A549 treated with AZD9567 at 1 μM for 4 hours (cell line): ENCODE data around the gene KRTAP4-2. TPM values are rescaled to one million over a fixed set of nuclear protein-coding genes. Genes with fewer than 3 reads are reported as not detected.

ENCODE experiments used
- total RNA-seq: library from RNA; stranded (reverse); fragments of 200-300 nt; extraction: Qiagen RNA extraction; gene quantifications from 5 replicates; pipeline ENCODE4 v1.2.3, GENCODE V29; 2022; ENCODE audit not compliant: insufficient read depth

KRTAP4-2 gene
- not detected in 5 replicates for total RNA-seq

DNA sequence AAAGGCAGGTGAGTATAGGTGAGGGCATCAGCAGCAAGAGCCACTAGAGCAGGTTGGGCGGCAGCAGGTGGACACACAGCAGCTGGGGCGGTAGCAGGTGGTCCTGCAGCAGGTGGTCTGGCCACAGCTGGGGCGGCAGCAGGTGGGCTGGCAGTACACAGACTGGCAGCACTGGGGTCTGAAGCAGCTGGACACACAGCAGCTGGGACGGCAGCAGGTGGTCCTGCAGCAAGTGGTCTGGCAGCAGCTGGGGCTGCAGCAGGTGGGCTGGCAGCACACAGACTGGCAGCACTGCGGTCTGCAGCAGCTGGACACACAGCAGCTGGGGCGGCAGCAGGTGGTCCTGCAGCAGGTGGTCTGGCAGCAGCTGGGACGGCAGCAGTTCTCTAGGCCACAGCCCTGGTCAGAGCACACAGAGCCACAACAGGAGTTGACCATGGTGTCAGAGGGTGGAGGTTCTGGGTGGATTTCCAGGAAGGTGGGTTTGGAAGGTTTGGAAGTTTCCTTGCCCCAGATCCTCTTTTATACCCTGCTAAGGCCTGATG, at the start of gene KRTAP4-2:
Gene KRTAP4-2, minus strand, starts transcription at position 495 of the 545 bp plus-strand sequence. Its CDS starts 57 bp downstream, at position 438.

DNA sequence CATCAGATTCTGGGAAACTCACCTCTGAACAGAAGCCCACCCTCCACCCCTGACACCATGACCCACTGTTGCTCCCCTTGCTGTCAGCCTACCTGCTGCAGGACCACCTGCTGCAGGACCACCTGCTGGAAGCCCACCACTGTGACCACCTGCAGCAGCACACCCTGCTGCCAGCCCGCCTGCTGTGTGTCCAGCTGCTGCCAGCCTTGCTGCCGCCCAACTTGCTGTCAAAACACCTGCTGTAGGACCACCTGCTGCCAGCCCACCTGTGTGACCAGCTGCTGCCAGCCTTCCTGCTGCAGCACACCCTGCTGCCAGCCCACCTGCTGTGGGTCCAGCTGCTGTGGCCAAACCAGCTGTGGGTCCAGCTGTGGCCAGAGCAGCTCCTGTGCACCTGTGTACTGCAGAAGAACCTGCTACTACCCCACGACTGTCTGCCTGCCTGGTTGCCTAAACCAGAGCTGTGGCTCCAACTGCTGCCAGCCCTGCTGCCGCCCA, 48.6 kb upstream of the KRTAP4-2 start, which contains the start of gene KRTAP9-2:
Gene KRTAP9-2, plus strand, starts transcription at position 51 of the 498 bp plus-strand sequence. Its CDS starts 7 bp downstream, at position 58.

DNA sequence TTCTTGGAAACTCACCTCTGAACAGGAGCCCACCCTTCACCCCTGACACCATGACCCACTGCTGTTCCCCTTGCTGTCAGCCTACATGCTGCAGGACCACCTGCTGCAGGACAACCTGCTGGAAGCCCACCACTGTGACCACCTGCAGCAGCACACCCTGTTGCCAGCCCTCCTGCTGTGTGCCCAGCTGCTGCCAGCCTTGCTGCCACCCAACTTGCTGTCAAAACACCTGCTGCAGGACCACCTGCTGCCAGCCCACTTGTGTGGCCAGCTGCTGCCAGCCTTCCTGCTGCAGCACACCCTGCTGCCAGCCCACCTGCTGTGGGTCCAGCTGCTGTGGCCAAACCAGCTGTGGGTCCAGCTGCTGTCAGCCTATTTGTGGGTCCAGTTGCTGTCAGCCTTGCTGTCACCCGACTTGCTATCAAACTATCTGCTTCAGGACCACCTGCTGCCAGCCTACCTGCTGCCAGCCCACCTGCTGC, 11.9 kb upstream of the KRTAP4-2 start, which contains the start of gene KRTAP9-1:
Gene KRTAP9-1, plus strand, starts transcription at position 51 of the 482 bp plus-strand sequence. Its CDS starts 0 bp downstream, at position 51.

DNA sequence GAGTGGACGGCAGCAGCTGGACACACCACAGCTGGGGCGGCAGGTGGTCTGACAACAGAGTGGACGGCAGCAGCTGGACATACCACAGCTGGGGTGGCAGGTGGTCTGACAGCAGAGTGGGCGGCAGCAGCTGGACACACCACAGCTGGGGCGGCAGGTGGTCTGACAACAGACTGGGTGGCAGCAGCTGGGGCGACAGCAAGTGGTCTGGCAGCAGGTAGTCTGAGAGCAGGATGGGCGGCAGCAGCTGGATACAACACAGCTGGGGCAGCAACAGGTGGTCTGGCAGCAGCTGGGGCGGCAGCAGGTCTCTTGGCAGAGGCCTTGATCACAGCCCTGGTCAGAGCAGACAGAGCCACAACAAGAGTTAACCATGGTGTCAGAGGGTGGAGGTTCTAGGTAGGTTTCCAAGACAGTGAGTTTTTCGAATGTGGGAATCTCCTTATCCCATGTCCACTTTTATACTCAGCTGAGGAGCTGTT, 6.5 kb upstream of the KRTAP4-2 start, which contains the start of gene KRTAP4-1:
Gene KRTAP4-1, minus strand, starts transcription at position 432 of the 482 bp plus-strand sequence. Its CDS starts 57 bp downstream, at position 375.

DNA sequence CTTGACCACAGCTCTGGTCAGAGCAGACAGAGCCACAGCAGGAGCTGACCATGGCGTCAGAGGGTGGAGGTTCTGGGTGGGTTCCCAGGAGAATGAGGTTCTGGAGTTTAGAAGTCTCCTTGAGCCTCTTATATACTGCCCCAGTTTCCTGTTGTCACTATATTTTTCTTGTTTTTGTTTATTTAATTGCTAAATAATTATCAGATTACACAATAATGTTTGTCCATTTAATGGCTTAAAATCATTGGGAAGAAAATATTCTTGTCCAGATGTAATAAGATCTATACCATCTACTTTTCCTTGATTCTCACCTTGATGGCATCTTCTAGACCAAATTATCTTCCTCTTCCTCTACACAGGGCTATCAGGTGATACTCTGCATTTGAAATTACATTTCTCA, 9.9 kb downstream of the KRTAP4-2 start, which contains the start of gene KRTAP4-3:
Gene KRTAP4-3, minus strand, starts transcription at position 101 of the 400 bp plus-strand sequence. Its CDS starts 49 bp downstream, at position 52.

DNA sequence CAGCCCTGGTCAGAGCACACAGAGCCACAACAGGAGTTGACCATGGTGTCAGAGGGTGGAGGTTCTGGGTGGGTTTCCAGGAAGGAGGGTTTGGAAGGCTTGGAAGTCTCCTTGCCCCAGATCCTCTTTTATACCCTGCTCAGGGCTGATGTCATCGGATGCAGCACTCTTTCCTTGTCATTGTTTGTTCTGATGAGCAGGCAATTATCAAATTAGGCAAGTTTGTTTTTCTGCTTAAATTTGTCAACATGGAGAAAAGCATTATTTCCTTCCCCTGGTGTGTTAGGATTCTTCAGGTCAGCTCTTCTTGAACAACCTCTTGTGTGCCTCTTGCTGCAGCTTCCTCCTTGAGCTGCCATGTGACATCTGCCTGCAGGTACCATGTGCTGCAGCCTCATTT, 17.4 kb downstream of the KRTAP4-2 start, which contains the start of gene KRTAP4-4:
Gene KRTAP4-4, minus strand, starts transcription at position 101 of the 400 bp plus-strand sequence. Its CDS starts 57 bp downstream, at position 44.

DNA sequence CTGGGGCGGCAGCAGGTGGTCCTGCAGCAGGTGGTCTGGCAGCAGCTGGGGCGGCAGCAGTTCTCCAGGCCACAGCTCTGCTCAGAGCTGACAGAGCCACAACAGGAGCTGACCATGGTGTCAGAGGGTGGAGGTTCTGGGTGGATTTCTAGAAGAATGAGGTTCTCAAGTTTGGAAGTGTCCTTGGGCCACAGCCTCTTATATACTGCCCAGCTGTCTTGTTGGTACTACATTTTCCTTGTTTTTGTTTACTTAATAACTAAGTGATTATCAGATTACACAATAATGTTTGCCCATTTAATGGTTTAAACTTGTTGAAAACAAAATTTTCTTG, 28.4 kb downstream of the KRTAP4-2 start, which contains the start of gene KRTAP4-5:
Gene KRTAP4-5, minus strand, starts transcription at position 174 of the 334 bp plus-strand sequence. Its CDS starts 58 bp downstream, at position 116.

DNA sequence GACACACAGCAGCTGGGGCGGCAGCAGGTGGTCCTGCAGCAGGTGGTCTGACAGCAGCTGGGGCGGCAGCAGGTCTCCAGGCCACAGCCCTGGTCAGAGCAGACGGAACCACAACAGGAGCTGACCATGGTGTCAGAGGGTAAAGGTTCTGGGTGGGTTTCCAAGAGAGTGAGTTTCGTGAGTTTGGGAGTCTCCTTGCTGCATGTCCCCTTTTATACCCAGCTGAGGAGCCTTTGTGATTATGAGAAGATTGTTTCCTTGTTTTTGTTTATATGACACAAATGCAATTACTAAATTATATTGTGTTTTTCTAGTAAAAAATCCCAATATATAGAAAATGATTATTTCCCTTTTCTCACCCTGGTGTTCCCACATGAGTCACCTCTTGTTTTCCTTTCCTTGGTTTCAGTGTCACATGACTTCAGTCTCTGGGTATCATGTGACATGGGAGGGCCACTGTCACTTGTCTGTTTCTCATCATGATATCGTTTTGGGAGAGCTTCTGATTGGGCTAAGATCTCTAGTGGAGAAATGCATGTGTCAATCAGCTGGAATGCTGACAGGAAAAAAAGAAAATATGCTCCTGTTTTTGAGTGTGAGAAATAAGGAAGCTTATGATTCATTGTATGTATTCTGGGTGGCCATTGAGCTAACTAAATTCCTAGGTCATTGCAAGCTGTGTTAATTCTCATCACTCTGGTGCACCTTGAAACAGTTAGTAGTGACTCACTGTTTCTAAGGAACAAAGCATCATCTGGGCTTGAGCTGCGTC, 37.5 kb downstream of the KRTAP4-2 start, which contains the start of gene KRTAP4-6:
Gene KRTAP4-6, minus strand, starts transcription at position 185 of the 772 bp plus-strand sequence. Its CDS starts 57 bp downstream, at position 128.

Other genes starting within 250 kb of the KRTAP4-2 start
- 0.07 to 0.26 TPM (median 0.07 TPM) in 3 of 5 replicates, not detected in the others for gene KRT23, start 240.6 kb downstream of the KRTAP4-2 start, total RNA-seq
- gene KRT39, start 211.3 kb downstream of the KRTAP4-2 start, total RNA-seq = not detected in 5 replicates
- not detected in 5 replicates for gene KRT40, start 193.9 kb downstream of the KRTAP4-2 start, total RNA-seq
- gene KRTAP3-3, start 184.1 kb downstream of the KRTAP4-2 start, total RNA-seq = not detected in 5 replicates
- 0.16 to 3.6 TPM (median 0.25 TPM) in 5 replicates for gene KRTAP3-2, start 178.3 kb downstream of the KRTAP4-2 start, total RNA-seq
- gene KRTAP3-1, start 169.1 kb downstream of the KRTAP4-2 start, total RNA-seq = not detected in 5 replicates
- not detected in 5 replicates for gene KRTAP1-5, start 151.0 kb downstream of the KRTAP4-2 start, total RNA-seq
- not detected in 5 replicates for gene KRTAP1-4, start 148.0 kb downstream of the KRTAP4-2 start, total RNA-seq
- gene KRTAP1-3, start 143.3 kb downstream of the KRTAP4-2 start, total RNA-seq = not detected in 5 replicates
- not detected in 5 replicates for gene KRTAP1-1, start 136.8 kb downstream of the KRTAP4-2 start, total RNA-seq
- not detected in 5 replicates for gene KRTAP2-1, start 130.9 kb downstream of the KRTAP4-2 start, total RNA-seq
- gene KRTAP2-2, start 123.0 kb downstream of the KRTAP4-2 start, total RNA-seq = not detected in 5 replicates
- 0.09 to 0.19 TPM (median 0.17 TPM) in 4 of 5 replicates, not detected in the other for gene KRTAP2-3, start 118.1 kb downstream of the KRTAP4-2 start, total RNA-seq
- not detected in 5 replicates for gene KRTAP2-4, start 112.3 kb downstream of the KRTAP4-2 start, total RNA-seq
- not detected in 5 replicates for gene KRTAP4-7, start 94.1 kb downstream of the KRTAP4-2 start, total RNA-seq
- gene KRTAP4-8, start 80.1 kb downstream of the KRTAP4-2 start, total RNA-seq = not detected in 5 replicates
- not detected in 5 replicates for gene KRTAP4-16, start 76.0 kb downstream of the KRTAP4-2 start, total RNA-seq
- not detected in 5 replicates for gene KRTAP4-9, start 72.8 kb downstream of the KRTAP4-2 start, total RNA-seq
- not detected in 5 replicates for gene KRTAP4-11, start 59.8 kb downstream of the KRTAP4-2 start, total RNA-seq
- not detected in 5 replicates for gene KRTAP4-12, start 54.0 kb downstream of the KRTAP4-2 start, total RNA-seq
- gene KRTAP4-6, start 37.7 kb downstream of the KRTAP4-2 start, total RNA-seq = not detected in 5 replicates
- gene KRTAP4-5, start 28.4 kb downstream of the KRTAP4-2 start, total RNA-seq = not detected in 5 replicates
- 0.07 TPM in 1 of 5 replicates, not detected in the others for gene KRTAP4-4, start 17.5 kb downstream of the KRTAP4-2 start, total RNA-seq
- gene KRTAP4-3, start 10.0 kb downstream of the KRTAP4-2 start, total RNA-seq = not detected in 5 replicates
- not detected in 5 replicates for gene KRTAP4-1, start 6.7 kb upstream of the KRTAP4-2 start, total RNA-seq
- not detected in 5 replicates for gene KRTAP9-1, start 11.7 kb upstream of the KRTAP4-2 start, total RNA-seq
- gene KRTAP9-2, start 48.4 kb upstream of the KRTAP4-2 start, total RNA-seq = not detected in 5 replicates
- gene KRTAP9-3, start 54.2 kb upstream of the KRTAP4-2 start, total RNA-seq = not detected in 5 replicates
- not detected in 5 replicates for gene KRTAP9-8, start 59.8 kb upstream of the KRTAP4-2 start, total RNA-seq
- not detected in 5 replicates for gene KRTAP9-4, start 71.5 kb upstream of the KRTAP4-2 start, total RNA-seq
- not detected in 5 replicates for gene KRTAP9-9, start 77.2 kb upstream of the KRTAP4-2 start, total RNA-seq
- not detected in 5 replicates for gene KRTAP9-6, start 87.2 kb upstream of the KRTAP4-2 start, total RNA-seq
- not detected in 5 replicates for gene KRTAP9-7, start 97.5 kb upstream of the KRTAP4-2 start, total RNA-seq
- not detected in 5 replicates for gene KRTAP29-1, start 124.6 kb upstream of the KRTAP4-2 start, total RNA-seq
- not detected in 5 replicates for gene KRTAP16-1, start 131.1 kb upstream of the KRTAP4-2 start, total RNA-seq
- gene KRTAP17-1, start 137.5 kb upstream of the KRTAP4-2 start, total RNA-seq = not detected in 5 replicates
- gene KRT33A, start 172.6 kb upstream of the KRTAP4-2 start, total RNA-seq = not detected in 5 replicates
- gene KRT33B, start 191.6 kb upstream of the KRTAP4-2 start, total RNA-seq = not detected in 5 replicates
- 0.21 to 1.2 TPM (median 0.29 TPM) in 5 replicates for gene KRT34, start 204.1 kb upstream of the KRTAP4-2 start, total RNA-seq
- not detected in 5 replicates for gene KRT31, start 219.4 kb upstream of the KRTAP4-2 start, total RNA-seq
- gene KRT37, start 246.4 kb upstream of the KRTAP4-2 start, total RNA-seq = not detected in 5 replicates